ENCODE results near the gene AARS2. TPM values are rescaled to one million over a fixed set of nuclear protein-coding genes. Genes with fewer than 3 reads are reported as not detected.
"Not testable (repeated sequence)": the region's sequence is repeated elsewhere in the genome, so short reads cannot be mapped to it uniquely, and the experiment has no call there.

Gene AARS2
- total RNA-seq, 1 donor from 2014 or later, result 23.0 TPM

- Mint-ChIP-seq H3K4me3 (no peak overlapping the region), H3K27me3 (ENCODE audit: insufficient read depth) (peaks cover 30% of the 10 kb centered on the region), H3K9me3 (no peaks in the 10 kb centered on the region), H3K4me1 (ENCODE audit: low read depth) (no peaks in the 10 kb centered on the region), H3K36me3 (ENCODE audit: low read depth) (no peaks in the 10 kb centered on the region), H3K27ac (no peak overlapping the region)
- intact Hi-C loops (cut with micrococcal nuclease), result no loop called here
- DNase-seq (ENCODE audit: low spot score), result no peak
Measured at GRCh38 chr6:44321210-44321609, 8.1 kb upstream of the AARS2 start.

GRCh38 chr6:44317136-44317631 is 4.0 kb upstream of the AARS2 start:
- H3K36me3 Mint-ChIP-seq (ENCODE audit: low read depth); DNase-seq (ENCODE audit: low spot score); H3K4me1 Mint-ChIP-seq (ENCODE audit: low read depth); intact Hi-C loops (cut with micrococcal nuclease); H3K4me3 Mint-ChIP-seq; H3K27ac Mint-ChIP-seq; H3K9me3 Mint-ChIP-seq: not testable (repeated sequence)
- peaks cover 28% of the 10 kb centered on the region for H3K27me3 Mint-ChIP-seq (ENCODE audit: insufficient read depth)

- H3K27me3 Mint-ChIP-seq (ENCODE audit: insufficient read depth), result peaks cover 28% of the 10 kb centered on the region
- intact Hi-C loops (cut with micrococcal nuclease), result no loop called here
- DNase-seq (ENCODE audit: low spot score), result no peak
- no peak overlapping the region for H3K4me3 Mint-ChIP-seq
- H3K9me3 Mint-ChIP-seq, result no peaks in the 10 kb centered on the region
- peaks cover 16% of the 10 kb centered on the region for H3K4me1 Mint-ChIP-seq (ENCODE audit: low read depth)
- no peak overlapping the region for H3K27ac Mint-ChIP-seq
- H3K36me3 Mint-ChIP-seq (ENCODE audit: low read depth), result no peaks in the 10 kb centered on the region
Measured at GRCh38 chr6:44316481-44316880, 3.3 kb upstream of the AARS2 start.

- intact Hi-C loops (cut with micrococcal nuclease), result no loop called here
- H3K4me3 Mint-ChIP-seq, result no peak overlapping the region
Measured at GRCh38 chr6:44315951-44316350, 2.8 kb upstream of the AARS2 start.

GRCh38 chr6:44315516-44315915 is 2.4 kb upstream of the AARS2 start:
- Mint-ChIP-seq H3K27me3 (ENCODE audit: insufficient read depth) (peaks cover 23% of the 10 kb centered on the region), H3K4me1 (ENCODE audit: low read depth) (peaks cover 18% of the 10 kb centered on the region), H3K36me3 (ENCODE audit: low read depth) (no peaks in the 10 kb centered on the region), H3K9me3 (no peaks in the 10 kb centered on the region), H3K4me3 (no peak overlapping the region), H3K27ac (no peak overlapping the region)
- intact Hi-C loops (cut with micrococcal nuclease), result no loop called here
- no peak for DNase-seq (ENCODE audit: low spot score)

More at GRCh38 chr6:44315951-44316350, 2.8 kb upstream of the AARS2 start:
- H3K9me3 Mint-ChIP-seq, result no peaks in the 10 kb centered on the region
- DNase-seq (ENCODE audit: low spot score), result no peak
- no peak overlapping the region for H3K27ac Mint-ChIP-seq
- H3K36me3 Mint-ChIP-seq (ENCODE audit: low read depth), result no peaks in the 10 kb centered on the region
- H3K4me1 Mint-ChIP-seq (ENCODE audit: low read depth), result peaks cover 18% of the 10 kb centered on the region
- H3K27me3 Mint-ChIP-seq (ENCODE audit: insufficient read depth), result peaks cover 26% of the 10 kb centered on the region

- DNase-seq (ENCODE audit: low spot score); H3K27ac Mint-ChIP-seq; H3K36me3 Mint-ChIP-seq (ENCODE audit: low read depth); H3K4me3 Mint-ChIP-seq; H3K9me3 Mint-ChIP-seq; intact Hi-C loops (cut with micrococcal nuclease): not testable (repeated sequence)
- Mint-ChIP-seq H3K4me1 (ENCODE audit: low read depth) (peaks cover 18% of the 10 kb centered on the region), H3K27me3 (ENCODE audit: insufficient read depth) (peaks cover 22% of the 10 kb centered on the region)
Measured at GRCh38 chr6:44314657-44315056, 1.5 kb upstream of the AARS2 start.

GRCh38 chr6:44311767-44312166 is 1.4 kb downstream of the AARS2 start:
- H3K27me3 Mint-ChIP-seq (ENCODE audit: insufficient read depth), result peaks cover 8% of the 10 kb centered on the region
- no peak for DNase-seq (ENCODE audit: low spot score)
- peak overlapping the region; percentile 31 for H3K27ac Mint-ChIP-seq
- intact Hi-C loops (cut with micrococcal nuclease), result loop anchor here (2.0 kb wide), 1 partner anchor 27 kb away; no protein-coding TSS in a partner anchor
- H3K4me3 Mint-ChIP-seq, result peak overlapping the region; percentile 99
- H3K9me3 Mint-ChIP-seq, result no peaks in the 10 kb centered on the region
- H3K36me3 Mint-ChIP-seq (ENCODE audit: low read depth), result peaks cover 10% of the 10 kb centered on the region
- peaks cover 18% of the 10 kb centered on the region for H3K4me1 Mint-ChIP-seq (ENCODE audit: low read depth)

- no peaks in the 10 kb centered on the region for H3K9me3 Mint-ChIP-seq
- intact Hi-C loops (cut with micrococcal nuclease), result no loop called here
- peaks cover 10% of the 10 kb centered on the region for H3K36me3 Mint-ChIP-seq (ENCODE audit: low read depth)
- H3K27me3 Mint-ChIP-seq (ENCODE audit: insufficient read depth), result peaks cover 5% of the 10 kb centered on the region
- no peak for DNase-seq (ENCODE audit: low spot score)
- H3K4me1 Mint-ChIP-seq (ENCODE audit: low read depth), result peaks cover 18% of the 10 kb centered on the region
- peak overlapping the region; percentile 99 for H3K4me3 Mint-ChIP-seq
- H3K27ac Mint-ChIP-seq, result no peak overlapping the region
Measured at GRCh38 chr6:44311304-44311703, 1.8 kb downstream of the AARS2 start.

- no peaks in the 10 kb centered on the region for H3K9me3 Mint-ChIP-seq
- H3K4me3 Mint-ChIP-seq, result no peak overlapping the region
- no peak overlapping the region for H3K27ac Mint-ChIP-seq
- H3K4me1 Mint-ChIP-seq (ENCODE audit: low read depth), result peaks cover 18% of the 10 kb centered on the region
- peaks cover 2% of the 10 kb centered on the region for H3K27me3 Mint-ChIP-seq (ENCODE audit: insufficient read depth)
- H3K36me3 Mint-ChIP-seq (ENCODE audit: low read depth), result peaks cover 10% of the 10 kb centered on the region
- no peak for DNase-seq (ENCODE audit: low spot score)
- intact Hi-C loops (cut with micrococcal nuclease), result no loop called here
Measured at GRCh38 chr6:44310241-44310640, 2.9 kb downstream of the AARS2 start.

GRCh38 chr6:44309631-44310030 is 3.5 kb downstream of the AARS2 start:
- Mint-ChIP-seq H3K27me3 (ENCODE audit: insufficient read depth) (peaks cover 2% of the 10 kb centered on the region), H3K4me1 (ENCODE audit: low read depth) (peaks cover 18% of the 10 kb centered on the region), H3K27ac (no peak overlapping the region), H3K4me3 (no peak overlapping the region), H3K36me3 (ENCODE audit: low read depth) (peaks cover 11% of the 10 kb centered on the region), H3K9me3 (no peaks in the 10 kb centered on the region)
- no peak for DNase-seq (ENCODE audit: low spot score)
- intact Hi-C loops (cut with micrococcal nuclease), result no loop called here

- no peak overlapping the region for H3K4me3 Mint-ChIP-seq
- H3K4me1 Mint-ChIP-seq (ENCODE audit: low read depth), result peaks cover 18% of the 10 kb centered on the region
- no peaks in the 10 kb centered on the region for H3K9me3 Mint-ChIP-seq
- intact Hi-C loops (cut with micrococcal nuclease), result no loop called here
- H3K27me3 Mint-ChIP-seq (ENCODE audit: insufficient read depth), result peaks cover 2% of the 10 kb centered on the region
- H3K27ac Mint-ChIP-seq, result no peak overlapping the region
- DNase-seq (ENCODE audit: low spot score), result no peak
- peaks cover 11% of the 10 kb centered on the region for H3K36me3 Mint-ChIP-seq (ENCODE audit: low read depth)
Measured at GRCh38 chr6:44309092-44309491, 4.1 kb downstream of the AARS2 start.

- Mint-ChIP-seq H3K36me3 (ENCODE audit: low read depth) (peaks cover 22% of the 10 kb centered on the region), H3K27ac (no peak overlapping the region), H3K4me3 (no peak overlapping the region), H3K27me3 (ENCODE audit: insufficient read depth) (no peaks in the 10 kb centered on the region), H3K9me3 (no peaks in the 10 kb centered on the region), H3K4me1 (ENCODE audit: low read depth) (peaks cover 9% of the 10 kb centered on the region)
- no peak for DNase-seq (ENCODE audit: low spot score)
- intact Hi-C loops (cut with micrococcal nuclease), result no loop called here
Measured at GRCh38 chr6:44307217-44307616, 5.9 kb downstream of the AARS2 start.

GRCh38 chr6:44306710-44307109 is 6.4 kb downstream of the AARS2 start:
- H3K27me3 Mint-ChIP-seq (ENCODE audit: insufficient read depth), result no peaks in the 10 kb centered on the region
- H3K36me3 Mint-ChIP-seq (ENCODE audit: low read depth), result peaks cover 24% of the 10 kb centered on the region
- intact Hi-C loops (cut with micrococcal nuclease), result no loop called here
- H3K4me1 Mint-ChIP-seq (ENCODE audit: low read depth), result peaks cover 4% of the 10 kb centered on the region
- H3K4me3 Mint-ChIP-seq, result no peak overlapping the region
- H3K9me3 Mint-ChIP-seq, result no peaks in the 10 kb centered on the region
- no peak for DNase-seq (ENCODE audit: low spot score)
- H3K27ac Mint-ChIP-seq, result no peak overlapping the region

GRCh38 chr6:44305200-44305725 is 7.9 kb downstream of the AARS2 start:
- no peaks in the 10 kb centered on the region for H3K27me3 Mint-ChIP-seq (ENCODE audit: insufficient read depth)
- H3K27ac Mint-ChIP-seq, result no peak overlapping the region
- no peak for DNase-seq (ENCODE audit: low spot score)
- intact Hi-C loops (cut with micrococcal nuclease), result loop anchor here (2.0 kb wide), 1 partner anchor 36 kb away; no protein-coding TSS in a partner anchor
- no peak overlapping the region for H3K4me3 Mint-ChIP-seq
- H3K4me1 Mint-ChIP-seq (ENCODE audit: low read depth), result no peaks in the 10 kb centered on the region
- H3K9me3 Mint-ChIP-seq, result no peaks in the 10 kb centered on the region
- peaks cover 35% of the 10 kb centered on the region for H3K36me3 Mint-ChIP-seq (ENCODE audit: low read depth)

Data from activated T-helper 1 cell treated with anti-CD3 and anti-CD28 coated beads, Interleukin-12 subunit alpha, Interleukin-12 subunit beta, Interleukin-2, Interleukin-4 antibody, amounts not matched to agents 30 ng/mL and 10 ng/mL and 1 ng/mL, durations not matched to agents 14 hours and 24 hours and 36 hours (primary cell).